Smooth muscle cell (in vitro differentiated cells): ENCODE measurements around the gene BICD2. TPM values are rescaled to one million over a fixed set of nuclear protein-coding genes. Genes with fewer than 3 reads are reported as not detected.

Experiments
- DNase-seq: peaks from one replicate; lab custom pipeline; 2025; ENCODE audit not compliant: unreplicated experiment; lab: John Stamatoyannopoulos, UW
- H2AFZ ChIP-seq: fragments of 200-600 bp; sonication (generic); 2 replicates; pipeline ENCODE4 v1.6.0; 2016; ENCODE audit warnings: antibody characterized with exemption, low read depth, mild to moderate bottlenecking
- H3F3A ChIP-seq: fragments of 200-600 bp; sonication (generic); 2 replicates; pipeline ENCODE4 v1.6.0; 2017; ENCODE audit warnings: antibody characterized with exemption, low read depth
- H3K27ac ChIP-seq: fragments of 200-600 bp; sonication (generic); 2 replicates; pipeline ENCODE4 v1.5.1; 2016; ENCODE audit warnings: low read depth, mild to moderate bottlenecking
- H3K27me3 ChIP-seq: fragments of 200-600 bp; sonication (generic); 2 replicates; pipeline ENCODE4 v1.6.1; 2016; ENCODE audit warnings: low read depth, mild to moderate bottlenecking
- H3K36me3 ChIP-seq: fragments of 200-600 bp; sonication (generic); 2 replicates; pipeline ENCODE4 v1.5.1; 2016; ENCODE audit warnings: low read depth
- H3K4me1 ChIP-seq: fragments of 200-600 bp; sonication (generic); 2 replicates; pipeline ENCODE4 v1.5.1; 2016; ENCODE audit warnings: low read depth
- H3K4me2 ChIP-seq: fragments of 200-600 bp; sonication (generic); 2 replicates; pipeline ENCODE4 v1.6.0; 2016; ENCODE audit warnings: mild to moderate bottlenecking
- H3K4me3 ChIP-seq: fragments of 200-600 bp; sonication (generic); 2 replicates; pipeline ENCODE4 v1.5.1; 2016; ENCODE audit warnings: mild to moderate bottlenecking
- H3K79me2 ChIP-seq: fragments of 200-600 bp; sonication (generic); 2 replicates; pipeline ENCODE4 v1.6.0; 2016; ENCODE audit warnings: low read depth, mild to moderate bottlenecking
- H3K9ac ChIP-seq: fragments of 200-600 bp; sonication (generic); 2 replicates; pipeline ENCODE4 v1.6.0; 2016; ENCODE audit warnings: low read depth
- H3K9me3 ChIP-seq: fragments of 200-600 bp; sonication (generic); replicated peaks from 2 replicates; pipeline ENCODE4 v1.5.1; 2016; ENCODE audit warnings: low read depth
- H4K20me1 ChIP-seq: fragments of 200-600 bp; sonication (generic); 2 replicates; pipeline ENCODE4 v1.6.0; 2016; ENCODE audit warnings: low read depth
- CTCF ChIP-seq: fragments of 200-600 bp; sonication (generic); IDR thresholded peaks from 2 replicates; pipeline ENCODE4 v1.5.1; 2017; ENCODE audit warnings: borderline replicate concordance, mild to moderate bottlenecking, antibody characterized with exemption; ENCODE audit not compliant: insufficient read depth, poor library complexity, severe bottlenecking
- WGBS: methylation state at CpG from one replicate; pipeline ENCODE4 v1.1.7; 2016; ENCODE audit warnings: low lambda C conversion rate; 5-methylcytosine and 5-hydroxymethylcytosine counted together
- polyA plus RNA-seq: library from polyadenylated mRNA; unstranded; fragments of >200 nt; fragmentation: Nextera tagmentation; extraction: Ambion mirVana; gene quantifications from 2 replicates; pipeline ENCODE4 v1.2.1, GENCODE V29; 2016
- total RNA-seq: library from RNA; depleted of rRNA; stranded (reverse); fragments of >200 nt; gene quantifications from 2 replicates; pipeline ENCODE4 v1.2.3, GENCODE V29; 2014

Gene BICD2
- total and polyA plus RNA-seq, 2 experiments from 2014 or later: 28.1 to 29.1 TPM

- 93% methylated on average over 16 of the region's 16 CpGs for WGBS
- no peaks in the 10 kb centered on the region for H3K36me3 ChIP-seq
- H3K9ac ChIP-seq: no peak overlapping the region
- no peak overlapping the region for H3K4me3 ChIP-seq
- no peak overlapping the region for H2AFZ ChIP-seq
- no peaks in the 10 kb centered on the region for H3K9me3 ChIP-seq
- H3K79me2 ChIP-seq: peaks cover 4% of the 10 kb centered on the region
- peak overlapping the region; percentile 89 for H3K27ac ChIP-seq
- H4K20me1 ChIP-seq: peaks cover 55% of the 10 kb centered on the region
- no peaks in the 10 kb centered on the region for H3K4me1 ChIP-seq
- no peak for TF ChIP-seq CTCF
- H3K27me3 ChIP-seq: no peaks in the 10 kb centered on the region
- H3K4me2 ChIP-seq: no peak overlapping the region
- DNase-seq: no peak
- no peaks in the 10 kb centered on the region for H3F3A ChIP-seq
Measured at GRCh38 chr9:92722386-92723298, 42.0 kb downstream of the BICD2 start.

GRCh38 chr9:92721548-92721947 lies 43.1 kb downstream of the BICD2 start:
- Histone ChIP-seq H4K20me1 (peaks cover 51% of the 10 kb centered on the region), H3K27ac (peak overlapping the region; percentile 89), H3K4me1 (no peaks in the 10 kb centered on the region)

GRCh38 chr9:92720807-92721535 lies 43.7 kb downstream of the BICD2 start:
- peaks cover 51% of the 10 kb centered on the region for H4K20me1 ChIP-seq
- DNase-seq: no peak

More at GRCh38 chr9:92721548-92721947, 43.1 kb downstream of the BICD2 start:
- H3K9me3 ChIP-seq: no peaks in the 10 kb centered on the region
- no peaks in the 10 kb centered on the region for H3K27me3 ChIP-seq
- no peak for TF ChIP-seq CTCF
- H3K9ac ChIP-seq: no peak overlapping the region
- no peaks in the 10 kb centered on the region for H3K79me2 ChIP-seq
- H3K36me3 ChIP-seq: no peaks in the 10 kb centered on the region
- WGBS: 94% methylated on average over 7 of the region's 7 CpGs
- H3K4me2 ChIP-seq: no peak overlapping the region
- H3F3A ChIP-seq: no peaks in the 10 kb centered on the region
- H2AFZ ChIP-seq: no peak overlapping the region
- H3K4me3 ChIP-seq: no peak overlapping the region
- no peak for DNase-seq

More at GRCh38 chr9:92720807-92721535, 43.7 kb downstream of the BICD2 start:
- H2AFZ ChIP-seq: no peak overlapping the region
- H3K27ac ChIP-seq: no peak overlapping the region
- no peaks in the 10 kb centered on the region for H3K4me1 ChIP-seq
- no peaks in the 10 kb centered on the region for H3K27me3 ChIP-seq
- TF ChIP-seq CTCF: no peak
- 98% methylated on average over 8 of the region's 8 CpGs for WGBS
- no peak overlapping the region for H3K4me2 ChIP-seq
- H3K79me2 ChIP-seq: no peaks in the 10 kb centered on the region
- H3K9me3 ChIP-seq: no peaks in the 10 kb centered on the region
- H3K36me3 ChIP-seq: no peaks in the 10 kb centered on the region
- no peaks in the 10 kb centered on the region for H3F3A ChIP-seq
- H3K4me3 ChIP-seq: no peak overlapping the region
- H3K9ac ChIP-seq: no peak overlapping the region
